CD4-positive, alpha-beta T cell treated with Interleukin-2 at 100 ng/mL for 4 hours (primary cell): ENCODE data around the gene DNAH9.

Experiments used
- DNase-seq: peaks from one replicate; pipeline ENCODE4 v3.0.0-alpha.2; 2020; ENCODE audit warnings: low spot score

DNAH9 gene, protein sequence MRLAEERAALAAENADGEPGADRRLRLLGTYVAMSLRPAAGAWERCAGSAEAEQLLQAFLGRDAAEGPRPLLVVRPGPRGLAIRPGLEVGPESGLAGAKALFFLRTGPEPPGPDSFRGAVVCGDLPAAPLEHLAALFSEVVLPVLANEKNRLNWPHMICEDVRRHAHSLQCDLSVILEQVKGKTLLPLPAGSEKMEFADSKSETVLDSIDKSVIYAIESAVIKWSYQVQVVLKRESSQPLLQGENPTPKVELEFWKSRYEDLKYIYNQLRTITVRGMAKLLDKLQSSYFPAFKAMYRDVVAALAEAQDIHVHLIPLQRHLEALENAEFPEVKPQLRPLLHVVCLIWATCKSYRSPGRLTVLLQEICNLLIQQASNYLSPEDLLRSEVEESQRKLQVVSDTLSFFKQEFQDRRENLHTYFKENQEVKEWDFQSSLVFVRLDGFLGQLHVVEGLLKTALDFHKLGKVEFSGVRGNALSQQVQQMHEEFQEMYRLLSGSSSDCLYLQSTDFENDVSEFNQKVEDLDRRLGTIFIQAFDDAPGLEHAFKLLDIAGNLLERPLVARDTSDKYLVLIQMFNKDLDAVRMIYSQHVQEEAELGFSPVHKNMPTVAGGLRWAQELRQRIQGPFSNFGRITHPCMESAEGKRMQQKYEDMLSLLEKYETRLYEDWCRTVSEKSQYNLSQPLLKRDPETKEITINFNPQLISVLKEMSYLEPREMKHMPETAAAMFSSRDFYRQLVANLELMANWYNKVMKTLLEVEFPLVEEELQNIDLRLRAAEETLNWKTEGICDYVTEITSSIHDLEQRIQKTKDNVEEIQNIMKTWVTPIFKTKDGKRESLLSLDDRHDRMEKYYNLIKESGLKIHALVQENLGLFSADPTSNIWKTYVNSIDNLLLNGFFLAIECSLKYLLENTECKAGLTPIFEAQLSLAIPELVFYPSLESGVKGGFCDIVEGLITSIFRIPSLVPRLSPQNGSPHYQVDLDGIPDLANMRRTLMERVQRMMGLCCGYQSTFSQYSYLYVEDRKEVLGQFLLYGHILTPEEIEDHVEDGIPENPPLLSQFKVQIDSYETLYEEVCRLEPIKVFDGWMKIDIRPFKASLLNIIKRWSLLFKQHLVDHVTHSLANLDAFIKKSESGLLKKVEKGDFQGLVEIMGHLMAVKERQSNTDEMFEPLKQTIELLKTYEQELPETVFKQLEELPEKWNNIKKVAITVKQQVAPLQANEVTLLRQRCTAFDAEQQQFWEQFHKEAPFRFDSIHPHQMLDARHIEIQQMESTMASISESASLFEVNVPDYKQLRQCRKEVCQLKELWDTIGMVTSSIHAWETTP (N-terminal part only)

DNA sequence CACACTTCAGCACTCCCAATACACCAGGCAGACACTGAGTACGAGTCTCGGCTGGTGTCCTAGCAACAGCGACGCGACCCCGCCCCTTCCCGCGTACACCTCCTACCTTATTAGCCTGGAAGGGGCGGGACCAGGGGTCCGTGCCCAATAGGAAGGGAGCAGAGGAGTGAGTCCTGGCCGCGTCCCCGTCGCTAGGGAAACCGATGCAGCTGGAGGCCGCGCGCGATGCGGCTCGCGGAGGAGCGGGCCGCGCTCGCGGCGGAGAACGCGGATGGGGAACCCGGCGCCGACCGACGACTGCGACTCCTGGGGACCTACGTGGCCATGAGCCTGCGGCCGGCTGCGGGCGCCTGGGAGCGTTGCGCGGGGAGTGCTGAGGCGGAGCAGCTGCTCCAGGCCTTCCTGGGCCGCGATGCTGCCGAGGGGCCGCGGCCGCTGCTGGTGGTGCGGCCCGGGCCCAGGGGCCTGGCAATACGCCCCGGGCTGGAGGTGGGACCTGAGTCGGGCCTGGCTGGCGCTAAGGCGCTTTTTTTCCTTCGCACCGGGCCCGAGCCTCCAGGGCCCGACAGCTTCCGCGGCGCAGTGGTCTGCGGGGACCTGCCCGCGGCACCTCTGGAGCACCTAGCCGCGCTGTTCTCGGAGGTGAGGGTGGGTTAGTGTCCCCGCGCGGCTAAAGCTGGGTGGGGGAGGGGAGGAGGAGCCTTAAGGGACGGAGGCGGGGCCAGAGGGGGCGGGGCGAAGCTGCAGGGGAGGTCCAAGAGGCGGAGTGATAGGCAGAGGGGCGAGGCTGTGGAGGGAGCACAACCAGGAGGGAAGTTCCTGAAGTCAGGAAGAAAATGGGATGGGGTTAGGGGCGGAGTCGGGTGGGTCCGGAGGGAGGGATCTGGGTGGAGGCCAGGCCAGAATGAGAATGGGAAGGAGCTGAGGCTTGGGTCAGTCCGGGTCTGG, at the start of gene DNAH9:
DNAH9 (plus strand) TSS at position 197 of the 948 bp plus-strand sequence; CDS start at position 226, 29 bp downstream.
- DNase-seq, result no peak

DNA sequence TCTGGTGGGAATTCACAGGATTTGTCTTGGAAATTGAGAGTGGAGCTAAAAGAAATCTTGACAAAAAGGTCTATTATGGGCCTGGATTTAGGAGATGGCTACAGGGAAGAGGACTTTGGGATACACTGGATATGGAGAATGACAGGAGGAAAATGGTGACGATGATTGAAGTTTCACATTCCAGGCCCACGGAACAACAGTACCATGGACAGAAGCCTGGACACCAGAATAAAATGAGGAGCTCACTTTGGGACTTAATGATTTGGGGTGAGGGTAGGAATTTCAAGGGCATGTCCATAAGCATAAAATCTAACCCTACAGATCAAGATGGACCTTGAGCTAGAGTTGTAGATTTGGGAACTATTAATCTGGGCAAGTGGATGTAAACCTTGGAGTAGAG, 47.8 kb upstream of the DNAH9 start:
- no peak for DNase-seq

DNA sequence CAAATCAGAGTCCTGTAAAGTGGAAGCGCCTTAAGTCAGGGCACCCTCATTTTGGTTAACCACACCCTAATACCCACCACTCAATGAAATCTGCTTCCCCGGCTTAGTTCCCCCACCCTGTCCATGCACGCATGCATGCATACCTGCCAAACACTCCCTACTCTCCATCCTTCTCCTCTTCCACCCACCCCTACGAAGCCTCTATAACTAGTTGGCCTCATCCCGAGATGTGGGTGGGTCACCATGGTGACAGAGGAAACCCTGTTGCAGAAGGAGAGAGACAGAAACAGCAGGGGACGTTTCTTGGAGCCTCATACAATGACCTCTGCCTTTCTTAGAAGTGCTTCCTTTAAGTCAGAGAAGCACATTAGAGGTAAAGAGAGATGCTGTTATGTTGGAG, 46.8 kb upstream of the DNAH9 start:
- DNase-seq, result no peak

DNA sequence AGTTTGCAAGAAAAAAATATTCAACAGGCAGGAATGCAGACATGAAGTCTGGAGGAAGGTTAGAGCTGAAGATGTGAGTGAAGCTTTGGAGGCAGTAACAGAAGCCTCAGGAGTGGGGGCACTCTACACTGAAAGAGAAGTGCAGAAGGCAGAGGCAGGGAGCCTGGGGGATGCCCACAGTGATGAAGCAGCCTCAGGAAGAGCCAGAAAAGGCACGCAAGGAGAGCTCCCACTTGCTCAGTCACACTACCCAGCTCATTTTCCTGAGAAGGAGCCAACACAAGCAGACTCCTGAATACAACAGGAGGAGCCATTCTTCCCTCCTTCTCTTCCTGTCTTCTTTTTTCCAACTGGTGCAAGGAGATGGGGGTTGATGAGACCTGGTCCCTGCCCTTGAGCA, 45.1 kb upstream of the DNAH9 start:
- DNase-seq, result no peak

- DNase-seq, result no peak
Observed at GRCh38 chr17:11554042-11554441, 44.2 kb upstream of the DNAH9 start.

DNA sequence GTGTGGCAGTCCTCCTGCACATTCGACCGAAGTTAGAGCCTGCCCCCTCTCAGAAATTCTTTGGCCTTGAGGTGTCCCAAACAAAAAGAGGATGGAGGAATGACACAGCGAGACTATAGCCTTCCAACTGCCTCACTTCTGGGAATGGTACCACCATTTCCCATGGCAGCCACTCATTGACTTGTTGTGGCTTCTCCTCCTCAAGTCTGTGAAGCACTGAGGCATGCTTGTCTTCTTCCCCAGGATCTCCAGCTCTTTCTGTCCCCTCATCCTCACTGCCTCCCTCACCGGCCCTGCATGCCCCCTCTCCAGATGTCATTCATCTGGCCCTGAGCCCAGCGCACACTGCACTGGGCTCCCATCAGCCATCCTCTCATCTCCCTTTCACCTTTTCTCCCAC, 43.7 kb upstream of the DNAH9 start:
- no peak for DNase-seq

GRCh38 chr17:11555530-11555929, 42.7 kb upstream of the DNAH9 start:
- no peak for DNase-seq

DNA sequence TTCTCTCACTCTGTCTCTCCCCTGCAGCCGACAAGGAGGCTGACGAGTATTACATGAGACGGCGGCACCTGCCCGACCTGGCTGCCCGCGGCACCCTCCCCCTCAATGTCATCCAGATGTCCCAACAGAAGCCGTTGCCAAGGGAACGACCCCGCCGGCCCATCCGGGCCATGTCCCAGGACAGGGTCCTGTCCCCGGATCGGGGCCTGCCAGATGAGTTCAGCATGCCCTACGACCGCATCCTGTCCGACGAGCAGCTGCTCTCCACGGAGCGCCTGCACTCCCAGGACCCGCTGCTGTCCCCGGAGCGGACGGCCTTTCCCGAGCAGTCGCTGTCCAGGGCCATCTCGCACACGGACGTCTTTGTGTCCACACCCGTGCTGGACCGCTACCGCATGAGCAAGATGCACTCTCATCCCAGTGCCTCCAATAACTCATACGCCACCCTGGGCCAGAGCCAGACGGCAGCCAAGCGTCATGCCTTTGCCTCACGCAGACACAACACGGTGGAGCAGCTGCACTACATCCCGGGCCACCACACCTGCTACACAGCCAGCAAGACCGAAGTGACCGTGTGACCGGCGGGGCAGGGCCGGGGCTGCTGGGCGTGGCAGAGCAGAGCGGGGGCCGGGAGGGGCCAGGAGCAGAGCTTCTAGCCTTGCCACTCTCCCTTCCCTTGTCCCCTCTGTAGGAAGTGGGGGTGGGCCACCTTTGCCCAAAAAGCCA, 40.4 kb upstream of the DNAH9 start:
- DNase-seq, result no peak

DNA sequence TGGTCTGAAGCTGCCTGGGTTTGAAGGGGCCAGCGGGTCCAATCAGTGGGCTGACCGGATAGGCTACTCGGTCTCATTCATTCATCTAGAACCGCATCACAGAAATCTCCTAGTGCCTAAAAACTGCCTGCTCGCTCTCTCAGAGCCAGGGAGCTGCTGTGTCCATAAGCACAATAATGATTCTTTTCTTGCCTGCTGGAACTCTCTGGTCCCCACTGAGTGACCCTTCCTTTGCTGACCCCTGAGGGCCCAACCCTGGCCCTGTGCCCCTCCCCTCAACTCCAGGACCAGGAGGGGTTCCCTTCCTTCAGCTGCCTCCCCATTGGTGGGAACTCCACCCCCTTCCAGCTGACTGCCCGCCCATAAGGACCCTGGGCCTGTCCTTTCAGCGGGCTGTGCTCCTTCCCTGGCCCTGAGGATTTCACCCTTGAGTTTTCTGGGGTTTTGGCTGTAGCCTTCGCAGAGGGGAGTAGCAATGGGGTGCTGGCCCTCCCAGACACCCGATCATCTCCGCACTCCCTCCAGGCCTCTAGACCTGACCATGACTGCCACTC, 39.5 kb upstream of the DNAH9 start:
- no peak for DNase-seq

- no peak for DNase-seq
Observed at GRCh38 chr17:11559601-11560000, 38.7 kb upstream of the DNAH9 start.

- no peak for DNase-seq
Observed at GRCh38 chr17:11561281-11561680, 37.0 kb upstream of the DNAH9 start.

- DNase-seq, result no peak
Observed at GRCh38 chr17:11561702-11562101, 36.6 kb upstream of the DNAH9 start.

DNA sequence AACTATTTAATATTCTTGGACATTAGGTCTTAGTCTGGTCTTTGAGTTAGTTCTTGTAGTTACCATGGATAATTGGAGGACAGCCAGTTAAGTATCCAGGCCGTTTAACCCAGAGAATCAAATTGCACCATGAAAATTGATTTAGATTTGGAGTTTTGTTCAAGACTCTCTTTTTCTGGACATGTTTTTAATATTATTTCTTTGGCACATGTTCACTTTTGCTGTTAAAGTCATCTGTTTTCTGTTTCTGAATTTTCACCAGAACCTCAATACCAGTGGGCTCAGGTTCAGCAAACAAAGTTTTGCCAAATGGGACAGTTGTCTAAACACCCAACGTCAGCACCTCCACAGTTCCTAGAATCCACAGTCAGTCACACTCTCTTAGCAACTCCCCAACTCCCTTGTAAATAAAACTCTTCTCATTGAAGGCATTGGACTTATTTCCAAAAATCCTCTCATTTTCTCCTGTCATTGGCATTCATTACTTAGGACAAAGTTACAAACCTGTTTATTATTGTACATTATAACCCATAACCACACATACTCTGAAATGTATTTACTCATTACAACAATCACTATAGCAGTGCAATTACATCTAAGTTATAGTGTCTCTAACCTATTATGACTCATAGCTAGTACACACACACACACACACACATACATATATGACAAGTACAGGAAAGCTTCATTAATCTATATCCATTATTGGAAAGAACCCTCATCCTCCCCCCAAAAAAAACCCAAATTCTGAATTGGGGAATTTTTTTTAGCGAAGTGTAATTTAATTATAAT, 33.5 kb upstream of the DNAH9 start:
- no peak for DNase-seq

DNA sequence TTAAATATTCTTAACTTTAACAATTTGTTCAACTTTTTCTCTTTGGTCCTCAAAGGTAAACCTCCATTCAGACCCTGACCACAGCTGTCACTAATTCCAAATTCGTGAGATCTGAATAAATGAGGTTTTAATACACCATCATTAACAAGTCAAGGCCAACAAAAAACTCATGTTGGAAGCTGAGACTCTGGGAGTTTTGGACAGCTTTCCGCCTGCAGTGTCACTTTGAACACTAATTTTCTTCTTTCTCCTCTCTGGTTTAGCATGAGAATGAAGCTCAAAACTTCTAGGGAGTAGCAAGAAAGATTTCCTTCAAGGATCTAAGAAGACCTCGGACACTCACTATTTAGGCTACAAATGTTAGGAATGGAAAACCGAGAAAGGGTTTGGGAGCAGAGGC, 32.7 kb upstream of the DNAH9 start:
- DNase-seq, result no peak

GRCh38 chr17:11578998-11579397, 19.3 kb upstream of the DNAH9 start:
- DNase-seq, result no peak

- DNase-seq, result no peak
Observed at GRCh38 chr17:11580677-11581076, 17.6 kb upstream of the DNAH9 start.

DNA sequence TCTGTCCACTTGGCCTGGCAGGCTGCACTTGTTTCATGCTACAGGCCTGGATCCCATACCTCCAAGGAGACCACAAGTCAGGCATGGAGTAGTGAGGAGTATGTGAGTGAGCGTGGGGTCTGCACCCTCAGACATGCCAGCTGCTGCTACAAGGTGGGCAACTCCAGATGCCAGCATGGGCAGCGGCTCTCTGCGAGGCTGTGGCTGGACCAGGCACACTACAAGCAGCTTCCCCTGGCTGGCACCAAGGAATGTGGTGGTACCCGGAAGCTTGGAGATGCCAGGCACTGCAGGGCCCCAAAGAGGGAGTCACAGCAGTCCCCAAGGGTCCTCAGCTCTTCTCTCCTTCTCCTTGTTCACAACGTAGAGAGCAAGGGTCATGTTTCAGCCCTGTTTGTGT, 16.1 kb upstream of the DNAH9 start:
- DNase-seq, result no peak

DNA sequence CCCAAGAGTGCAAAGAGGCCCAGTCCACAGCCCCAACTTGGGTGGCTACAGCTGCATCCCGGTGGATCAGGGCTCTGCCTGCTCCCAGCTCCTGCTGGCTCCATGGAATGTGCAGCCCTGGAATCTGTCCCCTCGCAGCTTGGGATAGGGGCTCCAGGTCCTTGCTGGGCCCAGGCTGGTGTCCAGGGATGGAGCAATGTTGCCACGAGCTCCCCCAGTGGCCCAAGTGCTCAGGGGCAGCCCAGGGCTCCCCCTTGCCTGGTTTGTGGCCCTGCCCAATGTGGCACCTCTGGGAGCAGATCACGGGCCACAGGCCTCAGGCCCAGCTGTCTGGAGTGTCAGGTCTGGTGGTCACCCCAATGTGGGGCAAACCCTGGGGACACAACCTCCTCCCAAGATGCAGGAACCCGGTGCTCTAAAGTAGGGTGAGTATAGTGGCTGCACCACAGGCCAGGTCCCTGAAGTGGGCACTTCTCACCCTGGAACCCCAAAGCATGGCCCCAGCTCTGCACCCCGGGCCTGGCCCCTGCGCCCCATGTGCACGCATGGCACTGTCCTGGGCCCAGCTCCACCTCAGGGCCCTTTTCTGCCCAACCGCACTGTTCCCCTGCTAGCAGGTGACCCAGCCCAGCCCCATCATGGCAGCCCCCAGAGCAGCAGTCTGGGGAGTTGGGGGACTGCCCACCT, 14.8 kb upstream of the DNAH9 start:
- no peak for DNase-seq

DNA sequence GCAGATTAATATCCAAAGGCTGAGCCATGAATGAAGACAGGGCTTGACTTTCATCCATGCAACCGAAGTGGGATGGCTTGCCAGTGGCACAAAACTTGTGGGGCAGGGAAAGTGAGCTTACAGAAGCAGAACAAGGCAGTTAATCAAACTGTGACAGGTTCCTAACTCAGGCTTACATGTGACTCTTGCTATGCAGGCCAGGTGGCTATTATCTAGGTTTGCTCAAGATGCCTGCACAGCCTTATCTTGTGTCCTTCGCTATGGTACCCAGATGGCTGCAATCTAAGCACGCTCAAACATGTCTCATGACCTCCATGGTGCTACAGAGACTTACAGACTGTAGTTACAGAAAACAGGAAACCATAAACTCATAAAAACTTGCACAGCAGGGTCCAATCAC, 8.6 kb upstream of the DNAH9 start:
- DNase-seq, result no peak
